GM23338 (cell line): ENCODE data around the gene BMPR1B.

Experiments
- CTCF ChIP-seq, 2 experiments: fragments of 200-600 bp in 1 of 2; sonication (generic) in 1 of 2; conservative IDR thresholded peaks; 2 replicates each; pipeline versions ENCODE4 v1.5.1 to v1.6.1; 2016 to 2017; ENCODE audit warnings: antibody characterized with exemption in 2 of 2, low read depth in 2 of 2, mild to moderate bottlenecking in 2 of 2, moderate library complexity in 1 of 2
- ETS1 ChIP-seq: IDR thresholded peaks from 2 replicates; pipeline ENCODE4 v1.6.1; 2016; ENCODE audit warnings: antibody characterized with exemption
- EZH2phosphoT487 ChIP-seq: fragments of 200-600 bp; sonication (generic); IDR thresholded peaks from one replicate; pipeline ENCODE4 v1.8.1; 2018; ENCODE audit warnings: antibody characterized with exemption; ENCODE audit not compliant: unreplicated experiment
- JUNB ChIP-seq: IDR thresholded peaks from one replicate; pipeline ENCODE4 v1.6.1; 2016; ENCODE audit warnings: antibody characterized with exemption; ENCODE audit not compliant: unreplicated experiment
- POLR2AphosphoS5 ChIP-seq: IDR thresholded peaks from 2 replicates; pipeline ENCODE4 v1.6.1; 2016; ENCODE audit warnings: antibody characterized with exemption, low read depth
- ZNF331 ChIP-seq: fragments of 250-450 bp; sonication (Bioruptor Pico); IDR thresholded peaks from 2 replicates; pipeline ENCODE4 v1.5.0; 2020; ENCODE audit warnings: low read depth, mild to moderate bottlenecking, moderate library complexity
- TF ChIP-seq, protein P1 (sequence below): fragments of 250-450 bp; sonication (Bioruptor Pico); IDR thresholded peaks from 2 replicates; pipeline ENCODE4 v1.5.0; 2020; ENCODE audit warnings: mild to moderate bottlenecking, moderate library complexity
- TF ChIP-seq, protein P2 (sequence below): IDR thresholded peaks from one replicate; pipeline ENCODE4 v1.6.1; 2018; ENCODE audit warnings: antibody characterized with exemption; ENCODE audit not compliant: unreplicated experiment

DNA sequence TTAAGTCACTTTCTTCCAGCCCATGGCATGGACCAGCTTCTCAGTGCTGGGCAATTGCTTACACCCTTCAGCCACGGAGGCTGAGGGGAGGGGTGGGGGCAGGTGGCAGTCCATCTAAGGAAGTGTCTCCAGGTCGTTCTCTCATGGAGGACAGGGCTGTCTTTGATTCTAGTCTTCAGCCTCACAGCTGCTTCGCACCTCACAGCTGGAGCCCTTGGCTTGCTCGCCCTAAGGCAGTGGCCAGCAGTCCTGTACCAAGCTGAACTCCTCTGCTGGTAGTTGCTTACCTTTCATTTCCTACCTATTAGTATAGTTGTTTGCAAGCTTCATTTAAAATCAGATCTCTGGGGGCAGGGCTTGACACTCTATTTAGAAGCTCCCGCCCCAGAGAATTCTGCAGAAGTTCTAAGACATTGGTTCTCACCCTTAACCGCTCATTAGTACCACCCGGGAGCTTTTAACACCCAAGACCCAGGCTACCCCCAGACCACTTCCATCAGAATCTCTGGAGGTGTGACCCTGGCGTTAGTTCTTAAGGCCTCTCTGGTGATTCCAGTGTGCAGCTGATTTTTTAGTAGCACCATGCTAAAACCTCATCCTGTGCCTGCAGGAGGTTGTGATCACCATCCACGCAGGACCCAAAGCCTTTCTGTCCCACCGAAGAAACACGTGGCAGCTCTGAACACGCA, 404.2 kb downstream of the BMPR1B start:
- TF ChIP-seq CTCF (conservative IDR thresholded peaks at IDR 0.05; ENCODE audit: low read depth in 2 of 2) (no peak), POLR2AphosphoS5 (no peak), ZNF331 (CRISPR knock-in tag) (no peak), EZH2phosphoT487 (no peak), JUNB (no peak), ETS1 (no peak)
- TF ChIP-seq, protein P1, sequence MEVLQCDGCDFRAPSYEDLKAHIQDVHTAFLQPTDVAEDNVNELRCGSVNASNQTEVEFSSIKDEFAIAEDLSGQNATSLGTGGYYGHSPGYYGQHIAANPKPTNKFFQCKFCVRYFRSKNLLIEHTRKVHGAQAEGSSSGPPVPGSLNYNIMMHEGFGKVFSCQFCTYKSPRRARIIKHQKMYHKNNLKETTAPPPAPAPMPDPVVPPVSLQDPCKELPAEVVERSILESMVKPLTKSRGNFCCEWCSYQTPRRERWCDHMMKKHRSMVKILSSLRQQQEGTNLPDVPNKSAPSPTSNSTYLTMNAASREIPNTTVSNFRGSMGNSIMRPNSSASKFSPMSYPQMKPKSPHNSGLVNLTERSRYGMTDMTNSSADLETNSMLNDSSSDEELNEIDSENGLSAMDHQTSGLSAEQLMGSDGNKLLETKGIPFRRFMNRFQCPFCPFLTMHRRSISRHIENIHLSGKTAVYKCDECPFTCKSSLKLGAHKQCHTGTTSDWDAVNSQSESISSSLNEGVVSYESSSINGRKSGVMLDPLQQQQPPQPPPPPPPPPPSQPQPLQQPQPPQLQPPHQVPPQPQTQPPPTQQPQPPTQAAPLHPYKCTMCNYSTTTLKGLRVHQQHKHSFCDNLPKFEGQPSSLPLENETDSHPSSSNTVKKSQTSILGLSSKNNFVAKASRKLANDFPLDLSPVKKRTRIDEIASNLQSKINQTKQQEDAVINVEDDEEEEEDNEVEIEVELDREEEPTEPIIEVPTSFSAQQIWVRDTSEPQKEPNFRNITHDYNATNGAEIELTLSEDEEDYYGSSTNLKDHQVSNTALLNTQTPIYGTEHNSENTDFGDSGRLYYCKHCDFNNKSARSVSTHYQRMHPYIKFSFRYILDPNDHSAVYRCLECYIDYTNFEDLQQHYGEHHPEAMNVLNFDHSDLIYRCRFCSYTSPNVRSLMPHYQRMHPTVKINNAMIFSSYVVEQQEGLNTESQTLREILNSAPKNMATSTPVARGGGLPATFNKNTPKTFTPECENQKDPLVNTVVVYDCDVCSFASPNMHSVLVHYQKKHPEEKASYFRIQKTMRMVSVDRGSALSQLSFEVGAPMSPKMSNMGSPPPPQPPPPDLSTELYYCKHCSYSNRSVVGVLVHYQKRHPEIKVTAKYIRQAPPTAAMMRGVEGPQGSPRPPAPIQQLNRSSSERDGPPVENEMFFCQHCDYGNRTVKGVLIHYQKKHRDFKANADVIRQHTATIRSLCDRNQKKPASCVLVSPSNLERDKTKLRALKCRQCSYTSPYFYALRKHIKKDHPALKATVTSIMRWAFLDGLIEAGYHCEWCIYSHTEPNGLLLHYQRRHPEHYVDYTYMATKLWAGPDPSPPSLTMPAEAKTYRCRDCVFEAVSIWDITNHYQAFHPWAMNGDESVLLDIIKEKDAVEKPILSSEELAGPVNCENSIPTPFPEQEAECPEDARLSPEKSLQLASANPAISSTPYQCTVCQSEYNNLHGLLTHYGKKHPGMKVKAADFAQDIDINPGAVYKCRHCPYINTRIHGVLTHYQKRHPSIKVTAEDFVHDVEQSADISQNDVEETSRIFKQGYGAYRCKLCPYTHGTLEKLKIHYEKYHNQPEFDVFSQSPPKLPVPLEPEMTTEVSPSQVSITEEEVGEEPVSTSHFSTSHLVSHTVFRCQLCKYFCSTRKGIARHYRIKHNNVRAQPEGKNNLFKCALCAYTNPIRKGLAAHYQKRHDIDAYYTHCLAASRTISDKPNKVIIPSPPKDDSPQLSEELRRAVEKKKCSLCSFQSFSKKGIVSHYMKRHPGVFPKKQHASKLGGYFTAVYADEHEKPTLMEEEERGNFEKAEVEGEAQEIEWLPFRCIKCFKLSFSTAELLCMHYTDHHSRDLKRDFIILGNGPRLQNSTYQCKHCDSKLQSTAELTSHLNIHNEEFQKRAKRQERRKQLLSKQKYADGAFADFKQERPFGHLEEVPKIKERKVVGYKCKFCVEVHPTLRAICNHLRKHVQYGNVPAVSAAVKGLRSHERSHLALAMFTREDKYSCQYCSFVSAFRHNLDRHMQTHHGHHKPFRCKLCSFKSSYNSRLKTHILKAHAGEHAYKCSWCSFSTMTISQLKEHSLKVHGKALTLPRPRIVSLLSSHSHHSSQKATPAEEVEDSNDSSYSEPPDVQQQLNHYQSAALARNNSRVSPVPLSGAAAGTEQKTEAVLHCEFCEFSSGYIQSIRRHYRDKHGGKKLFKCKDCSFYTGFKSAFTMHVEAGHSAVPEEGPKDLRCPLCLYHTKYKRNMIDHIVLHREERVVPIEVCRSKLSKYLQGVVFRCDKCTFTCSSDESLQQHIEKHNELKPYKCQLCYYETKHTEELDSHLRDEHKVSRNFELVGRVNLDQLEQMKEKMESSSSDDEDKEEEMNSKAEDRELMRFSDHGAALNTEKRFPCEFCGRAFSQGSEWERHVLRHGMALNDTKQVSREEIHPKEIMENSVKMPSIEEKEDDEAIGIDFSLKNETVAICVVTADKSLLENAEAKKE: no peak
- TF ChIP-seq, protein P2, sequence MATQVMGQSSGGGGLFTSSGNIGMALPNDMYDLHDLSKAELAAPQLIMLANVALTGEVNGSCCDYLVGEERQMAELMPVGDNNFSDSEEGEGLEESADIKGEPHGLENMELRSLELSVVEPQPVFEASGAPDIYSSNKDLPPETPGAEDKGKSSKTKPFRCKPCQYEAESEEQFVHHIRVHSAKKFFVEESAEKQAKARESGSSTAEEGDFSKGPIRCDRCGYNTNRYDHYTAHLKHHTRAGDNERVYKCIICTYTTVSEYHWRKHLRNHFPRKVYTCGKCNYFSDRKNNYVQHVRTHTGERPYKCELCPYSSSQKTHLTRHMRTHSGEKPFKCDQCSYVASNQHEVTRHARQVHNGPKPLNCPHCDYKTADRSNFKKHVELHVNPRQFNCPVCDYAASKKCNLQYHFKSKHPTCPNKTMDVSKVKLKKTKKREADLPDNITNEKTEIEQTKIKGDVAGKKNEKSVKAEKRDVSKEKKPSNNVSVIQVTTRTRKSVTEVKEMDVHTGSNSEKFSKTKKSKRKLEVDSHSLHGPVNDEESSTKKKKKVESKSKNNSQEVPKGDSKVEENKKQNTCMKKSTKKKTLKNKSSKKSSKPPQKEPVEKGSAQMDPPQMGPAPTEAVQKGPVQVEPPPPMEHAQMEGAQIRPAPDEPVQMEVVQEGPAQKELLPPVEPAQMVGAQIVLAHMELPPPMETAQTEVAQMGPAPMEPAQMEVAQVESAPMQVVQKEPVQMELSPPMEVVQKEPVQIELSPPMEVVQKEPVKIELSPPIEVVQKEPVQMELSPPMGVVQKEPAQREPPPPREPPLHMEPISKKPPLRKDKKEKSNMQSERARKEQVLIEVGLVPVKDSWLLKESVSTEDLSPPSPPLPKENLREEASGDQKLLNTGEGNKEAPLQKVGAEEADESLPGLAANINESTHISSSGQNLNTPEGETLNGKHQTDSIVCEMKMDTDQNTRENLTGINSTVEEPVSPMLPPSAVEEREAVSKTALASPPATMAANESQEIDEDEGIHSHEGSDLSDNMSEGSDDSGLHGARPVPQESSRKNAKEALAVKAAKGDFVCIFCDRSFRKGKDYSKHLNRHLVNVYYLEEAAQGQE: no peak
